GM12878 (cell line): ENCODE data around the gene TP73. TPM values are rescaled to one million over a fixed set of nuclear protein-coding genes. Genes with fewer than 3 reads are reported as not detected.

Source experiments
- ATAC-seq: fragments of 200-7000 bp; cut with Tn5 transposase; 3 replicates; pipeline ENCODE4 v1.9.1; 2020; ENCODE audit warnings: mild to moderate bottlenecking, moderate library complexity
- BruUV-seq: library from RNA; stranded (reverse); fragments of 400-500 nt; replicated peaks from 2 replicates; lab custom pipeline; 2021; lab: Mats Ljungman, UMichigan
- CTCF ChIA-PET: fragments of 300-600 bp; sonication (Branson Sonifier 250); formaldehyde crosslinking; extraction: SDS; loops from one replicate; lab custom pipeline; 2021; ENCODE audit warnings: inconsistent platforms; lab: Yijun Ruan, JAX
- POLR2A ChIA-PET: fragments of 350-600 bp; formaldehyde crosslinking; extraction: SDS; loops from one replicate; lab custom pipeline; 2021; ENCODE audit warnings: inconsistent platforms; lab: Charles Lee
- RAD21 ChIA-PET: fragments of 300-600 bp; sonication (Branson Sonifier 250); formaldehyde crosslinking; loops from one replicate; lab custom pipeline; 2023; ENCODE audit warnings: antibody characterized with exemption; ENCODE audit not compliant: unreplicated experiment; lab: Charles Lee
- SMC1A ChIA-PET: fragments of 300-600 bp; sonication (Branson Sonifier 250); formaldehyde crosslinking; loops from one replicate; lab custom pipeline; 2023; ENCODE audit not compliant: unreplicated experiment, uncharacterized antibody; lab: Charles Lee
- DNase-seq: peaks from one replicate; pipeline ENCODE4 v3.0.0-alpha.2; 2011; ENCODE audit warnings: low read depth, low spot score
- FAIRE-seq: peaks from 3 replicates; lab custom pipeline; 2011; peaks lifted over from hg19 to GRCh38; lab: Jason Lieb, UNC
- H2AFZ ChIP-seq: 2 replicates; pipeline ENCODE4 v1.6.0; 2011; ENCODE audit warnings: low read depth, low read length, control low read depth; ENCODE audit not compliant: control insufficient read depth
- H3K27ac ChIP-seq: 2 replicates; pipeline ENCODE4 v1.5.1; 2011; ENCODE audit warnings: control low read depth; ENCODE audit not compliant: control insufficient read depth, insufficient read depth
- H3K27me3 ChIP-seq, 2 experiments: replicated peaks in 1 of 2; 2 replicates each; pipeline versions ENCODE4 v1.6.0 to v1.6.1; 2011; ENCODE audit warnings: low read length in 1 of 2; ENCODE audit not compliant: control insufficient read depth in 2 of 2, insufficient read depth in 2 of 2
- H3K36me3 ChIP-seq, 2 experiments: 2 replicates each; pipeline ENCODE4 v1.5.1; 2011; ENCODE audit warnings: low read length in 1 of 2; ENCODE audit not compliant: control insufficient read depth in 2 of 2, insufficient read depth in 2 of 2
- H3K4me1 ChIP-seq: 2 replicates; pipeline ENCODE4 v1.6.1; 2011; ENCODE audit warnings: mild to moderate bottlenecking, low read length, moderate library complexity, mixed read lengths; ENCODE audit not compliant: control insufficient read depth, insufficient read depth
- H3K4me2 ChIP-seq: 2 replicates; pipeline ENCODE4 v1.6.0; 2011; ENCODE audit warnings: control low read depth; ENCODE audit not compliant: control insufficient read depth, insufficient read depth
- H3K4me3 ChIP-seq: fragments of 200-600 bp; sonication (generic); 2 replicates; pipeline ENCODE4 v1.5.1; 2016
- H3K79me2 ChIP-seq: 2 replicates; pipeline ENCODE4 v1.6.0; 2011; ENCODE audit warnings: low read length; ENCODE audit not compliant: control insufficient read depth, insufficient read depth
- H3K9ac ChIP-seq: 2 replicates; pipeline ENCODE4 v1.8.0; 2011; ENCODE audit warnings: low read length, control low read depth, mixed read lengths; ENCODE audit not compliant: control insufficient read depth, insufficient read depth
- H3K9me3 ChIP-seq: replicated peaks from 3 replicates; pipeline ENCODE4 v1.5.1; 2011; ENCODE audit warnings: mild to moderate bottlenecking, low read length; ENCODE audit not compliant: control insufficient read depth, insufficient read depth
- H4K20me1 ChIP-seq: 2 replicates; pipeline ENCODE4 v1.6.0; 2011; ENCODE audit not compliant: control insufficient read depth, insufficient read depth
- DPF2 ChIP-seq: fragments of 450-650 bp; IDR thresholded peaks from 2 replicates; pipeline ENCODE4 v1.6.1; 2017; ENCODE audit warnings: mild to moderate bottlenecking
- MAX ChIP-seq: IDR thresholded peaks from 2 replicates; pipeline ENCODE4 v1.6.1; 2012; ENCODE audit warnings: low read depth, low read length, improper control_type of control experiment
- POLR2A ChIP-seq: IDR thresholded peaks from 2 replicates; pipeline ENCODE4 v1.6.1; 2011; ENCODE audit warnings: low read depth, mild to moderate bottlenecking, low read length
- STAT1 ChIP-seq: fragments of 450-650 bp; conservative IDR thresholded peaks from 2 replicates; pipeline ENCODE4 v1.6.1; 2014; ENCODE audit warnings: antibody characterized with exemption, mild to moderate bottlenecking
- WGBS: methylation state at CpG from one replicate; pipeline ENCODE4 v1.1.6; 2016; ENCODE audit warnings: low lambda C conversion rate; ENCODE audit not compliant: insufficient replicate concordance, insufficient coverage; ENCODE audit errors: missing lambda C conversion rate; 5-methylcytosine and 5-hydroxymethylcytosine counted together
- in situ Hi-C: fragments of 300-500 bp; cut with MboI; formaldehyde crosslinking; loops from 9 replicates; pipeline ENCODE4 v1.14.3; 2018; ENCODE audit warnings: mixed read lengths
- intact Hi-C: fragments of 100-400 bp; cut with micrococcal nuclease; formaldehyde crosslinking; loops from one replicate; pipeline ENCODE4 v1.14.2; 2022; ENCODE audit not compliant: unreplicated experiment
- polyA plus RNA-seq, 11 experiments: library from polyadenylated mRNA; depleted of rRNA in 4 of 11; unstranded in 6 of 11; stranded (reverse) in 5 of 11; fragments of >200 nt; fragmentation: Nextera tagmentation in 4 of 11; fragmentation: Illumina TruSeq in 1 of 11; extraction: Ambion mirVana in 4 of 11; extraction: Trizol in 1 of 11; gene quantifications; 1 replicate in 1 of 11; 2 replicates in 10 of 11; pipeline versions ENCODE4 v1.2.1 to v1.2.3, GENCODE V29; 2011 to 2016; ENCODE audit warnings: inconsistent platforms in 2 of 11, missing spikeins in 2 of 11, low read depth in 1 of 11
- total RNA-seq, 4 experiments: library from RNA; depleted of rRNA in 3 of 4; stranded (reverse); fragments of >200 nt in 3 of 4; fragmentation: Illumina TruSeq in 1 of 4; extraction: Trizol in 1 of 4; gene quantifications; 2 replicates each; pipeline versions ENCODE4 v1.2.1 to v1.2.3, GENCODE V29; 2013 to 2021
- TF ChIP-seq, protein P1 (sequence below): fragments of 450-650 bp; IDR thresholded peaks from 2 replicates; pipeline ENCODE4 v1.6.1; 2017; ENCODE audit warnings: antibody characterized with exemption, mild to moderate bottlenecking, moderate library complexity
- TF ChIP-seq, protein P2 (sequence below): fragments of 450-650 bp; formaldehyde crosslinking; IDR thresholded peaks from 2 replicates; pipeline ENCODE4 v1.4.0; 2022; ENCODE audit warnings: mild to moderate bottlenecking, moderate library complexity

TP73 gene
- total and polyA plus RNA-seq, 10 of the 15 experiments (the other 5 are each of a cell fraction or from before 2014, with no cell fraction given): 0.08 to 54.2 (median 14.9) TPM

- ChIA-PET SMC1A (no interaction called here), POLR2A (no interaction called here), RAD21 (no interaction called here), CTCF (no interaction called here)
- intact Hi-C loops: no loop called here
- H3K4me2 ChIP-seq: no peak overlapping the region
- BruUV-seq: no TSS peak
- no peak overlapping the region for H3K4me3 ChIP-seq
- WGBS: 83% methylated on average over 29 of the region's 29 CpGs
- no peaks in the 10 kb centered on the region for H3K79me2 ChIP-seq
- in situ Hi-C loops: no loop called here
- FAIRE-seq (no peak), ATAC-seq (no peak), DNase-seq (no peak)
- H3K9me3 ChIP-seq: no peaks in the 10 kb centered on the region
- H3K4me1 ChIP-seq: no peaks in the 10 kb centered on the region
- H3K27ac ChIP-seq: no peak overlapping the region
- no peak overlapping the region for H2AFZ ChIP-seq
- TF ChIP-seq DPF2 (no peak), STAT1 (no peak), MAX (no peak), POLR2A (0 out of 2 replicates have a peak, but pooled peaks have one; percentile 2)
- TF ChIP-seq, protein P1, sequence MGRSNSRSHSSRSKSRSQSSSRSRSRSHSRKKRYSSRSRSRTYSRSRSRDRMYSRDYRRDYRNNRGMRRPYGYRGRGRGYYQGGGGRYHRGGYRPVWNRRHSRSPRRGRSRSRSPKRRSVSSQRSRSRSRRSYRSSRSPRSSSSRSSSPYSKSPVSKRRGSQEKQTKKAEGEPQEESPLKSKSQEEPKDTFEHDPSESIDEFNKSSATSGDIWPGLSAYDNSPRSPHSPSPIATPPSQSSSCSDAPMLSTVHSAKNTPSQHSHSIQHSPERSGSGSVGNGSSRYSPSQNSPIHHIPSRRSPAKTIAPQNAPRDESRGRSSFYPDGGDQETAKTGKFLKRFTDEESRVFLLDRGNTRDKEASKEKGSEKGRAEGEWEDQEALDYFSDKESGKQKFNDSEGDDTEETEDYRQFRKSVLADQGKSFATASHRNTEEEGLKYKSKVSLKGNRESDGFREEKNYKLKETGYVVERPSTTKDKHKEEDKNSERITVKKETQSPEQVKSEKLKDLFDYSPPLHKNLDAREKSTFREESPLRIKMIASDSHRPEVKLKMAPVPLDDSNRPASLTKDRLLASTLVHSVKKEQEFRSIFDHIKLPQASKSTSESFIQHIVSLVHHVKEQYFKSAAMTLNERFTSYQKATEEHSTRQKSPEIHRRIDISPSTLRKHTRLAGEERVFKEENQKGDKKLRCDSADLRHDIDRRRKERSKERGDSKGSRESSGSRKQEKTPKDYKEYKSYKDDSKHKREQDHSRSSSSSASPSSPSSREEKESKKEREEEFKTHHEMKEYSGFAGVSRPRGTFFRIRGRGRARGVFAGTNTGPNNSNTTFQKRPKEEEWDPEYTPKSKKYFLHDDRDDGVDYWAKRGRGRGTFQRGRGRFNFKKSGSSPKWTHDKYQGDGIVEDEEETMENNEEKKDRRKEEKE: no peak
- TF ChIP-seq, protein P2, sequence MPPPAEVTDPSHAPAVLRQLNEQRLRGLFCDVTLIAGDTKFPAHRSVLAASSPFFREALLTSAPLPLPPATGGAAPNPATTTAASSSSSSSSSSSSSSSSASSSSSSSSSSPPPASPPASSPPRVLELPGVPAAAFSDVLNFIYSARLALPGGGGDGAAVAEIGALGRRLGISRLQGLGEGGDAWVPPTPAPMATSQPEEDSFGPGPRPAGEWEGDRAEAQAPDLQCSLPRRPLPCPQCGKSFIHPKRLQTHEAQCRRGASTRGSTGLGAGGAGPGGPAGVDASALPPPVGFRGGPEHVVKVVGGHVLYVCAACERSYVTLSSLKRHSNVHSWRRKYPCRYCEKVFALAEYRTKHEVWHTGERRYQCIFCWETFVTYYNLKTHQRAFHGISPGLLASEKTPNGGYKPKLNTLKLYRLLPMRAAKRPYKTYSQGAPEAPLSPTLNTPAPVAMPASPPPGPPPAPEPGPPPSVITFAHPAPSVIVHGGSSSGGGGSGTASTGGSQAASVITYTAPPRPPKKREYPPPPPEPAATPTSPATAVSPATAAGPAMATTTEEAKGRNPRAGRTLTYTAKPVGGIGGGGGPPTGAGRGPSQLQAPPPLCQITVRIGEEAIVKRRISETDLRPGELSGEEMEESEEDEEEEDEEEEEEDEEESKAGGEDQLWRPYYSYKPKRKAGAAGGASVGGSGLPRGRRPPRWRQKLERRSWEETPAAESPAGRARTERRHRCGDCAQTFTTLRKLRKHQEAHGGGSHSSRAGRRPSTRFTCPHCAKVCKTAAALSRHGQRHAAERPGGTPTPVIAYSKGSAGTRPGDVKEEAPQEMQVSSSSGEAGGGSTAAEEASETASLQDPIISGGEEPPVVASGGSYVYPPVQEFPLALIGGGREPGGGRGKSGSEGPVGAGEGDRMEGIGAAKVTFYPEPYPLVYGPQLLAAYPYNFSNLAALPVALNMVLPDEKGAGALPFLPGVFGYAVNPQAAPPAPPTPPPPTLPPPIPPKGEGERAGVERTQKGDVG: no peak
- H4K20me1 ChIP-seq: no peaks in the 10 kb centered on the region
- no peak overlapping the region for H3K9ac ChIP-seq
- no peaks in the 10 kb centered on the region for H3K27me3 ChIP-seq
- H3K36me3 ChIP-seq: peaks cover 0 to 30% of the 10 kb centered on the region in 2 experiments; a peak in 2 of 4 replicates
These were observed 81.0 kb downstream of the TP73 start for GRCh38 chr1:3733094-3733882.
